ENCODE measurements around the gene FSCN2.

FSCN2 gene

GRCh38 chr17:81527591-81528383 is at the start of gene FSCN2:
FSCN2 (plus strand) TSS chr17:81528377; CDS start chr17:81528532, 155 bp downstream.
- no peak for DNase-seq (ENCODE audit: low read depth)
- TF ChIP-seq CTCF (conservative IDR thresholded peaks at IDR 0.05; ENCODE audit: low read length): peak; percentile 21
- H3K4me3 ChIP-seq (ENCODE audit: low read length): no peak within 1 kb of the TSS

- TF ChIP-seq CTCF (conservative IDR thresholded peaks at IDR 0.05; ENCODE audit: low read length): no peak
- no peak overlapping the region for H3K4me3 ChIP-seq (ENCODE audit: low read length)
- DNase-seq (ENCODE audit: low read depth): peak; percentile 37
Measured at GRCh38 chr17:81479175-81480071, 48.8 kb upstream of the FSCN2 start.

GRCh38 chr17:81480140-81481072 is 47.8 kb upstream of the FSCN2 start:
- peak; percentile 24 for TF ChIP-seq CTCF (conservative IDR thresholded peaks at IDR 0.05; ENCODE audit: low read length)
- no peak overlapping the region for H3K4me3 ChIP-seq (ENCODE audit: low read length)
- peak; percentile 70 for DNase-seq (ENCODE audit: low read depth)

- peak overlapping the region; percentile 49 for H3K4me3 ChIP-seq (ENCODE audit: low read length)
- DNase-seq (ENCODE audit: low read depth): peak; percentile 45
- TF ChIP-seq CTCF (conservative IDR thresholded peaks at IDR 0.05; ENCODE audit: low read length): no peak
Measured at GRCh38 chr17:81481073-81481799, 46.9 kb upstream of the FSCN2 start.

- no peak for DNase-seq (ENCODE audit: low read depth)
- peak overlapping the region; percentile 49 for H3K4me3 ChIP-seq (ENCODE audit: low read length)
- no peak for TF ChIP-seq CTCF (conservative IDR thresholded peaks at IDR 0.05; ENCODE audit: low read length)
Measured at GRCh38 chr17:81481815-81482505, 46.2 kb upstream of the FSCN2 start.

Data from AG10803 (cell line).